ENCODE measurements around the gene ZNF280A. TPM values are rescaled to one million over a fixed set of nuclear protein-coding genes. Genes with fewer than 3 reads are reported as not detected.

ZNF280A gene
- total RNA-seq, 1 experiment from 2014 or later: not detected

- Histone ChIP-seq H3K27me3 (ENCODE audit: low read length) (no peaks in the 10 kb centered on the region), H3K36me3 (ENCODE audit: low read depth, low read length) (no peaks in the 10 kb centered on the region), H3K4me2 (ENCODE audit: low read length) (peak overlapping the region; percentile 71), H3K4me1 (ENCODE audit: insufficient read depth, low read length) (no peaks in the 10 kb centered on the region), H4K20me1 (ENCODE audit: low read length) (no peaks in the 10 kb centered on the region), H2AFZ (ENCODE audit: low read length) (peak overlapping the region; percentile 50), H3K9ac (ENCODE audit: low read length) (no peak overlapping the region), H3K4me3 (ENCODE audit: low read length) (no peak overlapping the region), H3K79me2 (ENCODE audit: low read length) (no peaks in the 10 kb centered on the region), H3F3A (ENCODE audit: low read length, unreplicated experiment) (no peaks in the 10 kb centered on the region), H3K27ac (ENCODE audit: low read length) (no peak overlapping the region), H3K9me2 (replicated peaks; ENCODE audit: low read length) (no peaks in the 10 kb centered on the region), H3K9me3 (ENCODE audit: low read length) (no peaks in the 10 kb centered on the region; the same call in 1 of the 2 replicates)
- intact Hi-C loops (cut with micrococcal nuclease): loop anchor here (5.0 to 10.0 kb wide), 3 partner anchors 113 to 493 kb away; no protein-coding TSS in a partner anchor
- CTCF ChIA-PET: interaction anchor here (0.6 kb wide), 3 partner anchors 43 to 386 kb away, joined by 3 to 5 read pairs (median 3); no protein-coding TSS in a partner anchor
- peak; percentile 70 for ATAC-seq
- BruUV-seq (replicated peaks): no TSS peak
- POLR2A ChIA-PET (ENCODE audit: unreplicated experiment): no interaction called here
- TF ChIP-seq EZH2phosphoT487 (IDR thresholded peaks at IDR 0.05; ENCODE audit: borderline replicate concordance, low read length) (no peak), EZH2 (IDR thresholded peaks at IDR 0.05; ENCODE audit: low read length, unreplicated experiment) (no peak), CTCF (conservative IDR thresholded peaks at IDR 0.05; ENCODE audit: low read depth, low read length) (peak; percentile 74)
- peak; percentile 79 for DNase-seq
Observed at GRCh38 chr22:22463855-22464540, 56.1 kb downstream of the ZNF280A start.

Other genes with a start within 250 kb of the ZNF280A start
- 0.66 and 1.7 TPM in 2 replicates for gene ZNF280B, start 11.5 kb downstream of the ZNF280A start, total RNA-seq (2014; rRNA removed)
- gene PRAME, start 39.0 kb upstream of the ZNF280A start, total RNA-seq (2014; rRNA removed): 17.1 and 21.4 TPM in 2 replicates
- not detected in 2 replicates for gene GGTLC2, start 124.3 kb upstream of the ZNF280A start, total RNA-seq (2014; rRNA removed)

Data from PC-3 (cell line).